CD4-positive, alpha-beta T cell (primary cell): ENCODE measurements around the gene ITGA5. TPM values are rescaled to one million over a fixed set of nuclear protein-coding genes. Genes with fewer than 3 reads are reported as not detected.

Experiments
- ATAC-seq: fragments of 200-7000 bp; cut with Tn5 transposase; one replicate; pipeline ENCODE4 v1.10.0; 2022; ENCODE audit warnings: mild to moderate bottlenecking; ENCODE audit not compliant: poor library complexity
- CTCF ChIA-PET: fragments of 350-600 bp; sonication (Branson Sonifier 250); formaldehyde crosslinking; loops from one replicate; lab custom pipeline; 2021; ENCODE audit warnings: antibody characterized with exemption, inconsistent platforms; lab: Charles Lee
- POLR2A ChIA-PET: fragments of 350-600 bp; sonication (Branson Sonifier 250); formaldehyde crosslinking; loops from one replicate; lab custom pipeline; 2021; ENCODE audit warnings: antibody characterized with exemption, inconsistent platforms; lab: Charles Lee
- DNase-seq, 14 experiments: peaks; one replicate each; pipeline ENCODE4 v3.0.0-alpha.2; 2013 to 2020; ENCODE audit warnings: mixed read lengths in 2 of 14
- H3K27ac ChIP-seq, 2 donors: one replicate each; pipeline versions ENCODE4 v1.5.1 to v1.7.0; 2013; ENCODE audit warnings: low read length in 2 of 2, low read depth in 1 of 2, mild to moderate bottlenecking in 1 of 2
- H3K27me3 ChIP-seq, 2 experiments: 1 replicate in 1 of 2; 2 replicates in 1 of 2; pipeline versions ENCODE4 v1.6.1 to v1.7.0; 2013; ENCODE audit warnings: low read length in 2 of 2, control low read depth in 1 of 2, mild to moderate bottlenecking in 1 of 2, moderate library complexity in 1 of 2; ENCODE audit not compliant: insufficient read depth in 2 of 2, control insufficient read depth in 1 of 2
- H3K36me3 ChIP-seq: one replicate; pipeline ENCODE4 v1.6.1; 2013; ENCODE audit warnings: low read length, control low read depth; ENCODE audit not compliant: insufficient read depth
- H3K4me1 ChIP-seq: one replicate; pipeline ENCODE4 v1.6.1; 2013; ENCODE audit warnings: low read length, control low read depth; ENCODE audit not compliant: insufficient read depth
- H3K4me3 ChIP-seq: one replicate; pipeline ENCODE4 v1.5.1; 2013; ENCODE audit warnings: mild to moderate bottlenecking, low read length, moderate library complexity
- H3K9me3 ChIP-seq, 2 experiments: 1 replicate in 1 of 2; 2 replicates in 1 of 2; pipeline versions ENCODE4 v1.6.1 to v1.7.0; 2013; ENCODE audit warnings: low read length in 2 of 2, mild to moderate bottlenecking in 2 of 2, control low read depth in 1 of 2, moderate library complexity in 1 of 2; ENCODE audit not compliant: control insufficient read depth in 1 of 2, insufficient read depth in 1 of 2
- H3K27ac Mint-ChIP-seq: one replicate; pipeline ENCODE4 v1.8.0; 2020; ENCODE audit warnings: mixed read lengths
- H3K27me3 Mint-ChIP-seq: one replicate; pipeline ENCODE4 v1.8.0; 2021; ENCODE audit warnings: mixed read lengths
- H3K36me3 Mint-ChIP-seq: one replicate; pipeline ENCODE4 v1.8.0; 2021; ENCODE audit warnings: low read depth, mixed read lengths
- H3K4me1 Mint-ChIP-seq: one replicate; pipeline ENCODE4 v1.8.0; 2021; ENCODE audit warnings: low read depth, mixed read lengths
- H3K4me3 Mint-ChIP-seq: one replicate; pipeline ENCODE4 v1.8.0; 2020; ENCODE audit warnings: mild to moderate bottlenecking, mixed read lengths
- H3K9me3 Mint-ChIP-seq: one replicate; pipeline ENCODE4 v1.8.0; 2020; ENCODE audit warnings: mixed read lengths
- intact Hi-C, 2 experiments: fragments of 100-400 bp; cut with DNase I in 1 of 2; cut with micrococcal nuclease in 1 of 2; formaldehyde crosslinking; loops; one replicate each; pipeline versions ENCODE4 v1.15.1 to v1.9.0; 2023 to 2025; cut with DNase I, micrococcal nuclease
- total RNA-seq, 174 experiments: library from RNA in 2 of 174; stranded (reverse) in 2 of 174; gene quantifications; one replicate each; pipeline ENCODE4 v1.2.3 and lab custom pipeline; 2021 to 2026
- TF ChIP-seq, protein P1 (sequence below): fragments of 200-600 bp; IDR thresholded peaks from one replicate; pipeline ENCODE4 v1.8.0; 2022; ENCODE audit warnings: antibody characterized with exemption, mild to moderate bottlenecking

The ITGA5 gene
- total RNA-seq, 2 experiments from 2014 or later = 143 to 159 TPM

GRCh38 chr12:54385251-54385914 is 33.7 kb downstream of the ITGA5 start:
- no peaks in the 10 kb centered on the region for H3K27me3 ChIP-seq
- H3K36me3 Mint-ChIP-seq = no peaks in the 10 kb centered on the region
- no peaks in the 10 kb centered on the region for H3K9me3 ChIP-seq
- peak in 2 of 14 experiments; percentile 59 to 63 for DNase-seq
- peaks cover 9% of the 10 kb centered on the region for H3K4me1 ChIP-seq
- no peak for ATAC-seq
- H3K27ac ChIP-seq = no peak overlapping the region
- H3K27ac Mint-ChIP-seq = no peak overlapping the region
- POLR2A ChIA-PET = no interaction called here
- intact Hi-C loops = no loop called here
- H3K4me1 Mint-ChIP-seq = peaks cover 16% of the 10 kb centered on the region
- H3K4me3 ChIP-seq = no peak overlapping the region
- H3K9me3 Mint-ChIP-seq = no peaks in the 10 kb centered on the region
- no peaks in the 10 kb centered on the region for H3K36me3 ChIP-seq
- H3K4me3 Mint-ChIP-seq = no peak overlapping the region
- CTCF ChIA-PET = interaction anchor here (1.6 kb wide), 1 partner anchor 19 kb away, joined by 4 read pairs; no protein-coding TSS in a partner anchor
- no peaks in the 10 kb centered on the region for H3K27me3 Mint-ChIP-seq
- TF ChIP-seq, protein P1, sequence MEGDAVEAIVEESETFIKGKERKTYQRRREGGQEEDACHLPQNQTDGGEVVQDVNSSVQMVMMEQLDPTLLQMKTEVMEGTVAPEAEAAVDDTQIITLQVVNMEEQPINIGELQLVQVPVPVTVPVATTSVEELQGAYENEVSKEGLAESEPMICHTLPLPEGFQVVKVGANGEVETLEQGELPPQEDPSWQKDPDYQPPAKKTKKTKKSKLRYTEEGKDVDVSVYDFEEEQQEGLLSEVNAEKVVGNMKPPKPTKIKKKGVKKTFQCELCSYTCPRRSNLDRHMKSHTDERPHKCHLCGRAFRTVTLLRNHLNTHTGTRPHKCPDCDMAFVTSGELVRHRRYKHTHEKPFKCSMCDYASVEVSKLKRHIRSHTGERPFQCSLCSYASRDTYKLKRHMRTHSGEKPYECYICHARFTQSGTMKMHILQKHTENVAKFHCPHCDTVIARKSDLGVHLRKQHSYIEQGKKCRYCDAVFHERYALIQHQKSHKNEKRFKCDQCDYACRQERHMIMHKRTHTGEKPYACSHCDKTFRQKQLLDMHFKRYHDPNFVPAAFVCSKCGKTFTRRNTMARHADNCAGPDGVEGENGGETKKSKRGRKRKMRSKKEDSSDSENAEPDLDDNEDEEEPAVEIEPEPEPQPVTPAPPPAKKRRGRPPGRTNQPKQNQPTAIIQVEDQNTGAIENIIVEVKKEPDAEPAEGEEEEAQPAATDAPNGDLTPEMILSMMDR = no peak

GRCh38 chr12:54384591-54385041 is 34.5 kb downstream of the ITGA5 start, which contains the start of gene ZNF385A:
Gene ZNF385A (minus strand): TSS chr12:54384733. CDS start chr12:54384514, 219 bp downstream.
- Mint-ChIP-seq H3K9me3 (no peaks in the 10 kb centered on the region), H3K36me3 (no peaks in the 10 kb centered on the region), H3K27ac (no peak within 1 kb of the TSS), H3K27me3 (no peaks in the 10 kb centered on the region), H3K4me3 (no peak within 1 kb of the TSS), H3K4me1 (peaks cover 12% of the 10 kb centered on the region)
- CTCF ChIA-PET = interaction anchor here (0.6 kb wide), 1 partner anchor 31 kb away, joined by 3 read pairs; no protein-coding TSS in a partner anchor
- Histone ChIP-seq H3K4me1 (peaks cover 6% of the 10 kb centered on the region), H3K27me3 (no peaks in the 10 kb centered on the region), H3K4me3 (peak within 1 kb of the TSS; percentile 28), H3K36me3 (no peaks in the 10 kb centered on the region), H3K9me3 (no peaks in the 10 kb centered on the region), H3K27ac (no peak within 1 kb of the TSS)
- DNase-seq (peak in 2 of 14 experiments; percentile 55 to 64), ATAC-seq (no peak)
- intact Hi-C loops = loop anchor here in 1 of 2 experiments (5.0 kb wide), 1 partner anchor 377 kb away; the partner anchor contains the start of gene HOXC8
- POLR2A ChIA-PET = no interaction called here
- TF ChIP-seq, protein P1 = no peak

DNA sequence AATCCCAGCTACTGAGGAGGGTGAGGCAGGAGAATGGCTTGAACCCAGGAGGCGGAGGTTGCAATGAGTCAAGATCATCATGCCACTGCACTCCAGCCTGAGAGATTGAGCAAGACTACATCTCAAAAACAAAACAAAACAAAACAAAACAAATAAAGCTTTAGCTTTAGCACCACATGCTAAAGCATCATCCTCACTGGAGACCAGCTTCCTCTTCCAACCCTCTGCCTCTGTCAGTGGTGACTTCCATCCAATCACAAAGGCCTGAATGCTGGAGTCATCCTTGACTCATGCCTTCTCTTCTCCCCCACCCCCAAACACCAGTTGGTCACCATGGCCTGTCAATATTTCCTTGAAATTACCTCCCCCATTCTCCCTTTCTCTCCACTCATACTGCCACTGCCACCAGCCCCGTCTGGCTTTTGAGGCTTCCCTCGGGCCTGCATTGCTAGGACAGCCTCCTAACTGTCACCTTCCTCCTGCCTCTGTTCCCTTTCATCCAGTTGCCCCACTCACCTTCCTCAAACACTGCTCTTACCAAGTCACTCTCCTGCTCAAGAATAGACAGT is 35.9 kb downstream of the ITGA5 start:
- peaks cover 12% of the 10 kb centered on the region for H3K4me1 Mint-ChIP-seq
- TF ChIP-seq, protein P1 = no peak
- DNase-seq (peak in 3 of 14 experiments; percentile 21 to 77 (median 66)), ATAC-seq (no peak)
- H3K9me3 Mint-ChIP-seq = no peaks in the 10 kb centered on the region
- POLR2A ChIA-PET = no interaction called here
- no peak overlapping the region for H3K27ac Mint-ChIP-seq
- H3K4me3 ChIP-seq = no peak overlapping the region
- CTCF ChIA-PET = no interaction called here
- peak overlapping the region in 1 of 2 donors; percentile 52 for H3K27ac ChIP-seq
- peaks cover 7% of the 10 kb centered on the region for H3K4me1 ChIP-seq
- H3K9me3 ChIP-seq = no peaks in the 10 kb centered on the region
- H3K27me3 Mint-ChIP-seq = no peaks in the 10 kb centered on the region
- H3K36me3 ChIP-seq = no peaks in the 10 kb centered on the region
- H3K4me3 Mint-ChIP-seq = no peak overlapping the region
- intact Hi-C loops = loop anchor here in 1 of 2 experiments (5.0 kb wide), 1 partner anchor 376 kb away; the partner anchor contains the start of gene HOXC8
- no peaks in the 10 kb centered on the region for H3K36me3 Mint-ChIP-seq
- no peaks in the 10 kb centered on the region for H3K27me3 ChIP-seq
